ENCODE results near the gene FRMD4A.
"Not testable (repeated sequence)": the region's sequence is repeated elsewhere in the genome, so short reads cannot be mapped to it uniquely, and the experiment has no call there.

Gene FRMD4A

GRCh38 chr10:13722747-13723653 lies 607.7 kb downstream of the FRMD4A start:
- no peak for TF ChIP-seq POLR2A (IDR thresholded peaks at IDR 0.05; ENCODE audit: low read depth, low read length)
- DNase-seq (ENCODE audit: insufficient read length) (no peak), FAIRE-seq (peak; percentile 92)

GRCh38 chr10:13721486-13721885 lies 609.2 kb downstream of the FRMD4A start:
- FAIRE-seq (no peak), DNase-seq (ENCODE audit: insufficient read length) (no peak)
- TF ChIP-seq POLR2AphosphoS5 (IDR thresholded peaks at IDR 0.05; ENCODE audit: low read depth, low read length) (no peak), TAF1 (IDR thresholded peaks at IDR 0.05; ENCODE audit: borderline replicate concordance, low read depth, low read length) (no peak), POLR2A (IDR thresholded peaks at IDR 0.05; ENCODE audit: low read depth, low read length) (no peak)

GRCh38 chr10:13720699-13721098 lies 610.0 kb downstream of the FRMD4A start:
- TF ChIP-seq TAF1 (IDR thresholded peaks at IDR 0.05; ENCODE audit: borderline replicate concordance, low read depth, low read length) (no peak), POLR2AphosphoS5 (IDR thresholded peaks at IDR 0.05; ENCODE audit: low read depth, low read length) (no peak), POLR2A (IDR thresholded peaks at IDR 0.05; ENCODE audit: low read depth, low read length) (no peak)
- FAIRE-seq, result peak; percentile 68
- no peak for DNase-seq (ENCODE audit: insufficient read length)

GRCh38 chr10:13719425-13719824 lies 611.3 kb downstream of the FRMD4A start:
- no peak for TF ChIP-seq POLR2A (IDR thresholded peaks at IDR 0.05; ENCODE audit: low read depth, low read length)
- no peak for TF ChIP-seq TAF1 (IDR thresholded peaks at IDR 0.05; ENCODE audit: borderline replicate concordance, low read depth, low read length)
- TF ChIP-seq POLR2AphosphoS5 (IDR thresholded peaks at IDR 0.05; ENCODE audit: low read depth, low read length), result no peak
- no peak for DNase-seq (ENCODE audit: insufficient read length)
- peak; percentile 36 for FAIRE-seq

GRCh38 chr10:13718820-13719219 lies 611.9 kb downstream of the FRMD4A start:
- DNase-seq (ENCODE audit: insufficient read length), result no peak
- TF ChIP-seq TAF1 (IDR thresholded peaks at IDR 0.05; ENCODE audit: borderline replicate concordance, low read depth, low read length) (no peak), POLR2AphosphoS5 (IDR thresholded peaks at IDR 0.05; ENCODE audit: low read depth, low read length) (no peak), POLR2A (IDR thresholded peaks at IDR 0.05; ENCODE audit: low read depth, low read length) (no peak)
- peak; percentile 56 for FAIRE-seq

- peak; percentile 67 for FAIRE-seq
Measured at GRCh38 chr10:13717936-13718772, 612.6 kb downstream of the FRMD4A start.

GRCh38 chr10:13717571-13717935 lies 613.2 kb downstream of the FRMD4A start:
- DNase-seq (ENCODE audit: insufficient read length) (no peak), FAIRE-seq (no peak)
- TF ChIP-seq POLR2A (IDR thresholded peaks at IDR 0.05; ENCODE audit: low read depth, low read length) (no peak), TAF1 (IDR thresholded peaks at IDR 0.05; ENCODE audit: borderline replicate concordance, low read depth, low read length) (no peak), POLR2AphosphoS5 (IDR thresholded peaks at IDR 0.05; ENCODE audit: low read depth, low read length) (no peak)

More at GRCh38 chr10:13717936-13718772, 612.6 kb downstream of the FRMD4A start:
- TF ChIP-seq POLR2A (IDR thresholded peaks at IDR 0.05; ENCODE audit: low read depth, low read length) (no peak), TAF1 (IDR thresholded peaks at IDR 0.05; ENCODE audit: borderline replicate concordance, low read depth, low read length) (no peak), POLR2AphosphoS5 (IDR thresholded peaks at IDR 0.05; ENCODE audit: low read depth, low read length) (no peak)
- DNase-seq (ENCODE audit: insufficient read length), result no peak

GRCh38 chr10:13716081-13717071 lies 614.3 kb downstream of the FRMD4A start:
- FAIRE-seq, result no peak

GRCh38 chr10:13715596-13715995 lies 615.1 kb downstream of the FRMD4A start:
- not testable (repeated sequence) for DNase-seq (ENCODE audit: insufficient read length); FAIRE-seq

More at GRCh38 chr10:13716081-13717071, 614.3 kb downstream of the FRMD4A start:
- DNase-seq (ENCODE audit: insufficient read length), result no peak
- TF ChIP-seq POLR2A (IDR thresholded peaks at IDR 0.05; ENCODE audit: low read depth, low read length) (no peak), POLR2AphosphoS5 (IDR thresholded peaks at IDR 0.05; ENCODE audit: low read depth, low read length) (no peak), TAF1 (IDR thresholded peaks at IDR 0.05; ENCODE audit: borderline replicate concordance, low read depth, low read length) (no peak)

GRCh38 chr10:13715100-13715499 lies 615.6 kb downstream of the FRMD4A start:
- no peak for TF ChIP-seq POLR2AphosphoS5 (IDR thresholded peaks at IDR 0.05; ENCODE audit: low read depth, low read length)
- no peak for TF ChIP-seq POLR2A (IDR thresholded peaks at IDR 0.05; ENCODE audit: low read depth, low read length)
- no peak for TF ChIP-seq TAF1 (IDR thresholded peaks at IDR 0.05; ENCODE audit: borderline replicate concordance, low read depth, low read length)
- DNase-seq (ENCODE audit: insufficient read length) (no peak), FAIRE-seq (no peak)

All from GM12892 (cell line).